GM21528 (cell line): ENCODE results near the gene QPCT.
"Not testable (repeated sequence)": the region's sequence is repeated elsewhere in the genome, so short reads cannot be mapped to it uniquely, and the experiment has no call there.

Experiments used
- ATAC-seq: cut with Tn5 transposase; IDR thresholded peaks from one replicate; pipeline ENCODE4 v1.9.1; 2021; ENCODE audit warnings: mild to moderate bottlenecking, moderate library complexity; ENCODE audit not compliant: unreplicated experiment, low FRiP score

The QPCT gene

GRCh38 chr2:37344453-37345361 is at the start of gene QPCT:
TSS of gene QPCT (plus strand) at chr2:37344630. CDS start at chr2:37344732, 102 bp downstream.
- no peak for ATAC-seq

- ATAC-seq, result not testable (repeated sequence)
Measured at GRCh38 chr2:37294858-37295257, 49.6 kb upstream of the QPCT start.

GRCh38 chr2:37295469-37296073 is 48.9 kb upstream of the QPCT start:
- no peak for ATAC-seq

GRCh38 chr2:37297632-37298031 is 46.8 kb upstream of the QPCT start:
- no peak for ATAC-seq

DNA sequence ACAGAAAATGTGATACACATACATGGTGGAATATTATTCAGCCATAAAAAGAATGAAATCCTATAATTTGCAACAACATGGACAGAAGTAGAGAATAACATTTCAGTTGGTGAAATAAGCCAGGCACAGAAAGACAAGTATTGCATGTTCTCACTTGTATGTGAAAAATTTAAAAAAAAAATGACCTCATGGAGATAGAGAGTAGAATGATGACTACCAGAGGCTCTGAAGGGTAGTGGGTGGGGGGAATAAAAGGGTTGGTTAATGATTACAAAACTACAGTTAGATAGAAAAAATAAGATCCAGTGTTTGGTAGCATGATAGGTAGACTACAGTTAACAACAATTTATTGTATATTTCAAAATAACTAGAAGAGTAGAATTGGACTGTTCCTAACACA is 44.3 kb upstream of the QPCT start:
- ATAC-seq, result no peak

GRCh38 chr2:37300578-37300977 is 43.9 kb upstream of the QPCT start:
- no peak for ATAC-seq

DNA sequence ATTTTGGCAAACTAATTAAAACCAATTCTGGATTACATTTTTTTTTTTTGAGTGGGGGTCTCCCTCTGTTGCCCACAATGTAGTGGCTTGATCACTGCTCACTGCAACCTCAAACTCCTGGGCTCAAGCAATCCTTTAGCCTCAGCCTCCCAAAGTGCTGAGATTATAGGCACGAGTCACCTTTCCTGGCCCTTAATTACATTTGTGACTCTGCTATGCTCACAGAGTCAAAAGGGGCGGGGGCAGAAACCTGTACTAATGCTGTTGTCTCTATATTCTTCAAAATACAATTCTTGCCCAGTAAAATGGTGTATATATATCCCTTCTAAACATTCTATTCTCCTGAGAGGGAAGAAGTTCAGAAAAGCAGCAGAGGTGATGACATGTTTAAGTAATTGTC is 43.0 kb upstream of the QPCT start:
- no peak for ATAC-seq

GRCh38 chr2:37302701-37303252 is 41.7 kb upstream of the QPCT start:
- no peak for ATAC-seq

DNA sequence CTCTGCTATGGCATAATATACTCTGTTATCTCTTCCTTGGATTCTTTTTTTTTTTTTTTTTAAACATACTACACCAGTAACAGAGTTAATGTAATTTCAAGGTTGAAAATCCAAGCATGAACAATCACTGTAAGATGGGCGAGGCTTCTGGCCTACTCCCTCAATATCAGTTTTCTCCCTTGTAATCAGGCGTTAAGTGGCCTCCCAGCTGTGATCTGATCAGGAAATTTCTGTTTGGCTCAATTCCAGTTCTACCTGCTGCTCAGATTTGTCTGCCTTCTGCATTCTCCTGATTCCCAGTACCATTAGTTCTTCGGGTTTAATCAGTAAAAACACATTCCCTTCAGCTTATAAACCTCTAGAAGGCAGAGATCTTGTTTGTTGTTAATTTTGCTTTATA is 38.4 kb upstream of the QPCT start:
- no peak for ATAC-seq

DNA sequence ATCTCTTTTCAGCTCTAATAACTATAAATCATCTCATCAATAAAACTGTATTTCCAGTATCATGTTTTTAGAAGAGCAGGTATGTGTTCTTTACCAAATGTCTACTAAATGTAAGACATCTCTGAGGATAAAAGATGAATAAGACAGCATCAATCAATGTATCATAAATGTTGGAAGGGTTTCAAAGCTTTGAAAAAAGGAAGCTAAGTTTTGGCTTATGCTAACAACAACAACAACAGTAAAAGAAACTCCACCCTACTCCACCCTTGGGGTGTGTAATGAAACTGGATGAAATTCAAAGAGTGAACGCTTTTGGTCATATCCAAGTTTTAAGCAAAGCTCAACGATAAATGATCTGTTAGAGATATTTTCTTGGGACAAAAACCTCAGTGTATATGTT is 36.9 kb upstream of the QPCT start:
- no peak for ATAC-seq

DNA sequence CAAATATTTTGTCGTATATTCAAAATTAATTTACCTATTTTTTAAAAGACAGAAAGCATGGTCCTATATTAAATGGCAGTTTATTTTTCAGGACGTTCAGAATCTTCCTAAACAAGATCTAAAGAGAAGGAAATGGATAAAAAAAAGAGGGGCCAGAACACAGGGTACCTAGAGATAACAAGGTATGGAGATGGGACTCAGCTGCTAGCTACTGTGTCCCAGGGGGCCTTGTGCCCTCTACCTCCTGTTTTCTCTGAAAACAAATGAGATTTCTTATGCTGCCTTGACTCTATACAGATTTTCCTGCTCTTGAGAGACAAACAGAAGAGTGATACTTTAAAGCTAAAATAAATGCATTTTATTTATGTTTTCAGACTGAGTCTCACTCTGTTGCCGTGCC is 29.1 kb upstream of the QPCT start:
- no peak for ATAC-seq

DNA sequence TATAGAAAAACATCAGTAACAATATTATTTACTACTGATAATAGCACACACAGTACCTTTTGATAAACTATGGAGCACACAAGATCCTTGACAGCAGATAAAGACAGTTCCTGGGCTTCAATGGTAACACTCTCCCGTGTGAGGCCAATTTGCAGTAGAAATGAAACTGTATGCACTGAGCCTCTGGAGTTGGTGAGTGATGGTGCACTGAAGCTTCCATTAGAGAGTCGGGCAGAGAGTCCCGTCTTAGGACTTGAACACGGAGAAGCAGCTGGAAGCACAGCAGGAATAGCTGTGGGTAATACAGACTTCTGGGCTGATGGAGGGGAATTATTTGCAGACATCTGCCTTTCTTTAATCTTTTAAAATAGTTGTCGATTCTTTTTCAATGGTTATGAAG is 28.2 kb upstream of the QPCT start:
- no peak for ATAC-seq

DNA sequence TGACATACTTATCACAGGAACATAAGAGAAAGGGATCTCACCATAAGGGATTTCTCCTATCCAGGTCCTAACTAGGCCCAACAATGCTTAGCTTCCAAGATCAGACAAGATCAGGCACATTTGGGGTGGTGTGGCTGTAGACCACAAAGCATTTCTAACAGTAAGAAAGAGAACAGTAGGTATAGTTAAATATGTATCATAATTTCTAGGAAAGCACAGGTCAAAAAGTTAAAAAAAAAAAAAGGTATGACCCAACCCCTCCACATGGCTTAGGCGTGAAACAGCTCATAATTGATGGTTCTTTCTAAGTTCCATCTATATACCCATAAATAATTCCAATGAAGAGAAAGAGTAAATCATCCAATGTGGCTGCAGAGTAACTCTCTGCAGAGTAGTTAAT is 26.7 kb upstream of the QPCT start:
- ATAC-seq, result no peak

DNA sequence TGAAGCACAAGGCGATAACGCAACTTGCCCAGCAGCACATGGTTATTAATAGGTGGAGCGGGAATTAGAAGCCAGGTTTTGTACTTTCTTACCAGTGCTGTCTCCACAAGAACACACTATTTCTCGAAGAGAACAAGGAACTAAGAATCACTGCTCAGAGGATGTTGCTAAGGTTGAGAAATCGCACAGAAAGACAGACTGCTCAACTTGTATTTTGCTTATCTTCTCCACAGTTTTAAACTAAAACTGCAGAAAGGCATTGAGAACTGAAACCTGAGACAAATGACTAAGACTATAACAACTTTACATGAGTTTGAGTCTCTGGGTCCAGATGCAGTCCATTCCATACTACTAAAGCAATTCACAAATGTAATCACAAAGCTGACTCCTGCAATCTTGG is 26.0 kb upstream of the QPCT start:
- peak; percentile 72 for ATAC-seq

GRCh38 chr2:37319754-37320609 is 24.4 kb upstream of the QPCT start:
- ATAC-seq, result no peak

DNA sequence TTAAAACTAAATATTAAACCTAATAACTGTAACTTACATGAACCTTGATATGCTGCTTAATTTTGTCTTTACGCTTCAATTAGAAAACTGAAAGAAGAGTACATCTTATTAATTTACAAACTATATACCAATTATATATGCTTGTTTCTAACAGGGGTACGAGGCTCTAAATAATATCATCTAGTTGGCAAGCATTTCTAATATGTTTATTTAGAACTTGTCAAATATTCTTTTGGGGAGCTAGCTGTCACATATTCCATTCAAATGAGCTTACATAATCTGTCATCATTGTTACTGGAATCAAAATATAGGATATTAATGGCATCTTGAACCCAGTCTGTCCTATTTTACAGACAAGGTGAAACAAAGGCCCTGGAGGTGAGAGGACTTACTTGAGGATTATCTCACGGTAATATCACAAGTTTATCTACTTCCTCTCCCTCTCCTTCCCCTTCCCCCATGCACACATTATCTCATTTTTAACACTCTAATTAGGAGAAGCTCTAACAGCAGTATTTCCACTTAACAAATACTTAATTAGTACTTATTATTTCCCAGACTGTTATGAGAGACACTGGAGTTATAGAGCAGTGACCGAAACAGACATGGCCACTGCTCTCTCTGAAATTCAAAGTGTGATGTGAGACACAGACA is 23.3 kb upstream of the QPCT start:
- ATAC-seq, result no peak

DNA sequence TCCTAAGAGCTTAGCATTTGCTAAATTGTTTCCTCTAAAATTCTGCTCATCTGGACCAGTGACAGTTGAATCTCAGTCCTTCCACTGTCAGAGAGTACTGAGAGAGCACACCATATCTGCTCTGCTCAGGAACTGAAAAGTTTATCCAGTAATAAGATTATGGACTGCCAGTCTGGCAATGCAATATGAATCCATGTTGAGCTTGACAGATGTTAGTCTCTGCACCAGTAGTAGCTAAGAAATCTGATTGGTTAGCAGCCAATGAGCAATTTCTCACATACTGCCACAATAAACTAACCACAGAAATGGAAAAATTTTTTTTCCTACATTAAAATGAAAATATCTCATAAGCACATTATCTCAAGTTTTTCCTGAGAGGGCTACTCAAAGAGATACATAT is 22.1 kb upstream of the QPCT start:
- no peak for ATAC-seq

DNA sequence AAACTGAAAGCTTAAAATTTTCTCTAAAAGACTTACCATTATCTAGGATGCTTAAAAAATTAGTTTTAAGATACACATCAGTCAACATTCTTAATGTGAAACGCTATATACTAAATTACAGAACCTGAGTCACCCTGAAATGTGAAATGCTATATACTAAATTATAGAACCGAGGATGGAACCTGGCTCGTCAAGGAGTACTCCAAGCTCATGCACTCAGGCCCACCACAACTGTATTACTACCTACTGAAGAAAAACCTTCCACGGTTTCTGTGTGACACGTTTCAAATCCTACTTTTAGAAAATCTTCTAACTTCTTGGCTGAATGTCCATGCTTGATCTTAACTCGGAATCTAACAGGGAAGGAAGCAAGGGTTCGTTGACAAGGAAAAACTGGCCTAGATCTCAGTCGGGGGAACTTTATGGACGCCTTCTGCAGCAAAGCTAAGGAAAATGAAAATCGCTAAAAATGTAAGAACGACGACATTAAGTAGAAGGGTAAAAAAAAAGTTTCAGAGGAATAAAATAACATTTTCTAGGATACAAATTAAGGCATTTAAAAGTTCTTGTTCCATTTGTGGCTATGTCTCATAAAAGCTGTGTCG is 21.2 kb upstream of the QPCT start:
- no peak for ATAC-seq

DNA sequence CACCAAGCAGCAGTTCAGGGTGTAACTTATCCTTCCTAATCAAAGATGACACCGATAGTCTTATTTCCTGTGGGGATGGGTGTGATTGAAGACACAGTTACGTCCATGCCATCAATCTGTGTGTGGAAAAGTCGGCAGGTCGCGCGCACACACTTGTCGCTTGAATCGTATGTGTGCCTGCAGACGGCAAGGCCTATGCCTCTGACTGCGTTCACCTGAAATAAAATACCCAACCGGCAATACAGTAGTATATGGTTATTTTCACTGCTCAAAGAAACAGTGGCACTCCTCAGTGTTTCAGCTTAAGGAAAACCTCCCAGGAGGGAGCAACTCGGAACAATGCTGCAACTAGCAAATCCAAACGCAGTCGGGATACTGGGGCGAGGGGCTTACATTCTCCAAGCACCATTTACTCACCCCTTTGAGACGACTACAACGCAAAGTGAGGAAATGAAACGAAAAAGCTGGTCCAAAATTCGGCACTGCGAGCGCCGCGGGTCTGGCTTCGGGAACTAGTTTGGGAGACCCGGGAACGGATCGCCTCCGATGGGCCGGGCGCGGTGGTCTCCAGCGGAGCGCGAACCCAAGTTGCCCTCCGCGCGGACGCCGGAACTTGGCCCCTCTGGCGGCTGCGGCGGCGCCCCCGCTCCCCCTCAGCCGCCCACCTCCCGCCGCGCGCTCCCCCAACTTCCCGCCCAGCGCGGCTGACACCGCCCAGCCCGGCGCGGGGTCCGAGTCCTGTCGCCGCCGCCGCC is 20.5 kb upstream of the QPCT start:
- ATAC-seq, result peak; percentile 38

DNA sequence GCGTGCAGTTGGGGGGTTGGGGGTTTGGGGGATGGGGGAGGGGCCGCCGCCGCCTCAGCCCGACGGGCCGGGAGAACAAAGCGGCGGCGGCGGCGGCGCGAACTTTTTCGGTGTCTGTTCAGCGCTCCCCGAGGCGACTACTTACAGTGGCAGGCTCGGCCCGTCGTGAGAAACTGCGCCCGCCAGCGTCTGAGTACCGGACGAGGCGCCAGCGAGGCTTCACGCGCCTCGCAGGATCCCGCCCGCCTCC is 20.0 kb upstream of the QPCT start:
- no peak for ATAC-seq
